ENCODE measurements around the gene SNX2.

GRCh38 chr5:122864400-122864799, 89.5 kb downstream of the SNX2 start:
- TF ChIP-seq POLR2A (IDR thresholded peaks at IDR 0.05), result no peak
- TF ChIP-seq CTCF (IDR thresholded peaks at IDR 0.05), result no peak
- no peak for TF ChIP-seq POLR2AphosphoS5 (IDR thresholded peaks at IDR 0.05)
- TF ChIP-seq EP300 (IDR thresholded peaks at IDR 0.05), result no peak

All from sigmoid colon (tissue), 4 donors.